ENCODE measurements around the gene ABCD1.
"Not testable (repeated sequence)": the region's sequence is repeated elsewhere in the genome, so short reads cannot be mapped to it uniquely, and the experiment has no call there.

The ABCD1 gene

DNA sequence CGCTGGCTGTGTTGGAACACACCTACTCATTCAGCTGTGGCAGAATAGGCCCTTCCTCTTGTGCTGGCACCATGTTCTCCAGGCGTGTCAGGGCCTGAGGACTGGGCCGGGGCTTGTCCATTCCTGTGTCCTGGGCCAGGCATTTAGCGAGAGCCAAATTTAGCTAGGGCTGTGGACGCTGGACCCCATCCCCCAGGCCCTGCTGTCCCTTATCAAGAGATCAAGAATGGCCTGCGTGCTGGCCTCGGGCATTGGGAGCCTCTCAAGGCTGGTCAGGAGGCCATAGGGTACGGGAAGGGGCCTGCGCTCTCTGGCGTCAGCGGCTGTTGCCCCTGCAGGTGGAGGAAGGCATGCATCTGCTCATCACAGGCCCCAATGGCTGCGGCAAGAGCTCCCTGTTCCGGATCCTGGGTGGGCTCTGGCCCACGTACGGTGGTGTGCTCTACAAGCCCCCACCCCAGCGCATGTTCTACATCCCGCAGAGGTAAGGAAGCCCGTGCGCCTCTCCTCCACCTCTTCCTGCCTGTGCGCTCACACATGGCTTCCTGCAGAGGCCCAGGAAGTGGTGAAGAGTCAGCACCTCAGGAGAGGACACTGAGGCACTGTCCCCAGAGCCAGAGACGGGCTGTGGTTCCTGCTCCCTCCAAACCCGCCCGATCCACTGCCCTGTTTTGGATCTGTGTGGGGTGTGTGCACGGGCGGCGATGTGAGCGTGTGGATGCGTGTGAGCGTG is 15.3 kb downstream of the ABCD1 start:
- TF ChIP-seq, protein P1, sequence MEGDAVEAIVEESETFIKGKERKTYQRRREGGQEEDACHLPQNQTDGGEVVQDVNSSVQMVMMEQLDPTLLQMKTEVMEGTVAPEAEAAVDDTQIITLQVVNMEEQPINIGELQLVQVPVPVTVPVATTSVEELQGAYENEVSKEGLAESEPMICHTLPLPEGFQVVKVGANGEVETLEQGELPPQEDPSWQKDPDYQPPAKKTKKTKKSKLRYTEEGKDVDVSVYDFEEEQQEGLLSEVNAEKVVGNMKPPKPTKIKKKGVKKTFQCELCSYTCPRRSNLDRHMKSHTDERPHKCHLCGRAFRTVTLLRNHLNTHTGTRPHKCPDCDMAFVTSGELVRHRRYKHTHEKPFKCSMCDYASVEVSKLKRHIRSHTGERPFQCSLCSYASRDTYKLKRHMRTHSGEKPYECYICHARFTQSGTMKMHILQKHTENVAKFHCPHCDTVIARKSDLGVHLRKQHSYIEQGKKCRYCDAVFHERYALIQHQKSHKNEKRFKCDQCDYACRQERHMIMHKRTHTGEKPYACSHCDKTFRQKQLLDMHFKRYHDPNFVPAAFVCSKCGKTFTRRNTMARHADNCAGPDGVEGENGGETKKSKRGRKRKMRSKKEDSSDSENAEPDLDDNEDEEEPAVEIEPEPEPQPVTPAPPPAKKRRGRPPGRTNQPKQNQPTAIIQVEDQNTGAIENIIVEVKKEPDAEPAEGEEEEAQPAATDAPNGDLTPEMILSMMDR (conservative IDR thresholded peaks at IDR 0.05), result no peak
- no peak overlapping the region for H3K27ac ChIP-seq

DNA sequence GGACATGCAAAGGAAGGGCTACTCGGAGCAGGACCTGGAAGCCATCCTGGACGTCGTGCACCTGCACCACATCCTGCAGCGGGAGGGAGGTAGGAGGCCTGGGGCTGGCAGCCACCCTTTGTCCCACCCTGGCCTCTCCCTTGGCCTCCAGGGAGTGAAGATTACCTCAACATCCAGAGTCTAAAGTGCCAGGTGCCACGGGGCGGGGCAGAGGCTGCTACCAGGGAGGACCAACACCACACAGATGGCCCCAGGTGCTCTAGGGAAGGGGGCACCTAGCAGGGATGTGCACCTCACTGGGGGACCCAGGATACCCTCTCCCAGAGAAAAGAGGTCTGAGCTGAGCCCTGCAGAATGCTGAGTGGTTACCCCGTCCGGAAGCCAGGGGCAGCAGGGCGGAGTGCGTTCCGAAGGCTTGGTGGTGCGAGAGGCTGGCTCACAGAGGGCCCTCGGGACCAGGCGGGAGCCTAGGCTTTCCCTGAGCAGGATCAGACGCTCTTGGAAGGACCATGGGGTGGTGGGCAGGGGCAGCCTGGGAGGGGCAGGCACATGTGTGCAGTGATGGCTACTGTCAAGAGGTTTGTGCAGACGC is 16.1 kb downstream of the ABCD1 start:
- TF ChIP-seq, protein P1 (conservative IDR thresholded peaks at IDR 0.05), result no peak
- H3K27ac ChIP-seq, result no peak overlapping the region

DNA sequence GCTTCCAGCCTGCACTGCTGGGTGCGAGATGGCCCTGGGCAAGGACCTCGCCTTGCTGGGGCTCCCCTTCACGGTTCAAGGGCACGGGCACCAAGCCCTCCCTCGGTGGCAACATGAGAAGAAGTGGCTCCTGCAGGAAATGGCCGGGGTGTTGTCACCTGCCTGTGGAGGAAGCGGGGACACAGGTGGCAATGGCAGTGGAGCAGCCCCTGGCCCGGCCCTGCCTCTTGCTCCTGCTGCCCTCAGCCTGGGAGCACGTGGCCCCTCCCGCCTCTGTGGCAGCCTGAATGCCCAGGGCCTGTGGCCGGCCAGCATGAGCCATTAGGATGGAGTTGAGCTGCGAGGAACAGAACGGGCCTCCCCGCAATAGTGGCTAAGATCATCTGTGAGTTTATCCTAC is 16.8 kb downstream of the ABCD1 start:
- TF ChIP-seq, protein P1 (conservative IDR thresholded peaks at IDR 0.05), result no peak
- H3K27ac ChIP-seq, result no peak overlapping the region

DNA sequence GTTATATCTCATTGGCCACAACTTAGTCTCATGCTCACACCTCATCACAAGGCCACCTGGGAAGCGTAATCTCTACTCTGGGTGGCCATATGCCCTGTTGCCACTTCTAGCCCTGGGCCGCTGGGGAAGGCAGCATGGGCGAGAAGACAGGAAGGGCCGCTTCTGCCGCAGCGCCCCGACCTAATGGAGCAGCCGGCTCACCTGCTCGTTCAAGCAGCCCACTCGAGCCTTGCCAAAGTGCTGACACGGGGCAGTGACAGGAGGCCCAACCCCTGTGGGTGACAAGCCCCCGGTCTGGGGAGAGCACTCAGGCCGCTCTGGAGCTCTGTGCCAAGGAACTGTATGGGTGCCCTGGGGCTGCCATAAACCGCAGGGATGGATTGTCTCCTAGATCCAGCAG is 17.5 kb downstream of the ABCD1 start:
- not testable (repeated sequence) for H3K27ac ChIP-seq

DNA sequence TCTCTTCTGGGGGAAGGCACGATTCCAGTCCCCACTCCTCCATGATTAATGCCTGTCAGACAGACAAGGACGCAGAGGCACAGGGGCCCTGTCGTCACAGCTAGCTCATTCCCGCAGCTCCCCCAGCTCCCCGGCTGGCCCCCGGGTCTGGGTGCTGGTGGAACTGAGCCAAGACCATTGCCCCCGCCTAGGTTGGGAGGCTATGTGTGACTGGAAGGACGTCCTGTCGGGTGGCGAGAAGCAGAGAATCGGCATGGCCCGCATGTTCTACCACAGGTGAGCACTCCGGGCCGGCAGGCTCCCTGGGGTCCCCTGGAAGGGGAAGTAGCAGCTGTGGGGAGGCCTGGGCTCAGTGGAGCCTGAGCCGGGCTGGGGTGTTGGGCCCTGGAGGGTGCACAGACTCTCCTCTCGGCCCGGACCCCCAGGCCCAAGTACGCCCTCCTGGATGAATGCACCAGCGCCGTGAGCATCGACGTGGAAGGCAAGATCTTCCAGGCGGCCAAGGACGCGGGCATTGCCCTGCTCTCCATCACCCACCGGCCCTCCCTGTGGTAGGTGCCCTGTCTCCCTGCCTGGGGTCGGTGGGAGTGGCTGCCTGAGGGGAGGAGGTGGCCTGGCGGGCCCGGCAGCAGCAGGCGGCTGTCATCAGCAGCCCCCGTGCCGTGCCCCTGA is 18.3 kb downstream of the ABCD1 start:
- not testable (repeated sequence) for H3K27ac ChIP-seq

DNA sequence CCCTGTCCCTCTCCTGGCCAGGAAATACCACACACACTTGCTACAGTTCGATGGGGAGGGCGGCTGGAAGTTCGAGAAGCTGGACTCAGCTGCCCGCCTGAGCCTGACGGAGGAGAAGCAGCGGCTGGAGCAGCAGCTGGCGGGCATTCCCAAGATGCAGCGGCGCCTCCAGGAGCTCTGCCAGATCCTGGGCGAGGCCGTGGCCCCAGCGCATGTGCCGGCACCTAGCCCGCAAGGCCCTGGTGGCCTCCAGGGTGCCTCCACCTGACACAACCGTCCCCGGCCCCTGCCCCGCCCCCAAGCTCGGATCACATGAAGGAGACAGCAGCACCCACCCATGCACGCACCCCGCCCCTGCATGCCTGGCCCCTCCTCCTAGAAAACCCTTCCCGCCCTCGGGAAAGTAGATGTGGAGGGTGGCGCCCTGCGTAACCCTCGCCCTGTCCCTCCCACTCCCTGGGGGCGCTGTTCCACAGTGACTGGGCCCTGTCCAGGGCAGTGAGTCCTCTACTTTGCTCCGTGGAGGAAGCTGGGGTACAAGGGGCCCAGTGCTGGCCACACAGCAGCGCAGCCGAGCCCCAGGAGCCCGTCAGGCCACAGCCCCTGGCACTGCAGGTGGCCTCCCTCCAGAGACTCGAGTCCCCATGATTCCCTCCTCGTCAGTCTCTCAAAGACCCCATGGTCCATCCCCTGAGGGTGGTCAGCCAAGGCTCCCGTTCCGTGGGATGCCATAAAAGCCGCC is 19.0 kb downstream of the ABCD1 start:
- H3K27ac ChIP-seq, result not testable (repeated sequence)

DNA sequence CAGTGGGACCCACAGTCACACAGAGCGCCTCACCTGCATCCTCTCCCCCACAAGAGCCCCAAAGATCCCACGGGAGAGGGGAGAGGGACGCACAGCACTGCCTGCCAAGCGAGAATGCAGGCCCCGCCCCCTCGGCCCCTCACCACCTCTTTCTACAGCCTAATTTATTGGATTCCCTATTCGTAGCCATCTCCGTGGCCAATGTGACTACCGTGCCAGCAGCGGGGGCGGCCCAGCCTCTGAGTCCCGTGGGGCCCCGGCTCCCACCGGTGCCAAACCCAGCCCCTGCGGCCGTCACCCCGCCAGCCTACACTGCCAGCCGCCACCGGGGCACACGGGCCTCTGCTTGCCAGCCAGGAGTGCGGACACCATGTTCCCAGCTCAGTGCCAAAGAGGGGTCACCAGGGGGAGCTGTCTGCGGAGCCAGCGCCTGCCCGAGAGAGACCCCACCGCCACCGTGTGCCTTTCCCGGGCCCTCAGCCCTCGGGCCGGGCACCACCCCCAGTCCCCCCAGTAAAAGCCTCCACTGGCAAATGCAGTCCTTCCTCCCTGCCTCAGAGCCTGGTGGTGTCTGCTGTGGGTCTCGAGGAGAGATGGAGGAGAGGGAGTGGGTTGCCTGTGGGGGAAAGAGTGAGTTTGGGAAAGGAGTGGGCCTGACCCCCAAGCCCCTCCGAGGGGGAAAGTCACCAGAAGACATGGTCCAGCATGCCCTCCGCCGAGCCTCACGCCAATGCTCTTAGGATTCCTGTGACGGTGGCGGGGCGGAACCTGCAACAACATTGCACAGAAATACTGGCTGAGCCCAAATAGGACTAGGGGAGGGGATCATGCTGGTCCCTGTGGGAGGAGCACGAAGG is 19.8 kb downstream of the ABCD1 start:
- no peak overlapping the region for H3K27ac ChIP-seq
- TF ChIP-seq, protein P1 (conservative IDR thresholded peaks at IDR 0.05), result no peak

DNA sequence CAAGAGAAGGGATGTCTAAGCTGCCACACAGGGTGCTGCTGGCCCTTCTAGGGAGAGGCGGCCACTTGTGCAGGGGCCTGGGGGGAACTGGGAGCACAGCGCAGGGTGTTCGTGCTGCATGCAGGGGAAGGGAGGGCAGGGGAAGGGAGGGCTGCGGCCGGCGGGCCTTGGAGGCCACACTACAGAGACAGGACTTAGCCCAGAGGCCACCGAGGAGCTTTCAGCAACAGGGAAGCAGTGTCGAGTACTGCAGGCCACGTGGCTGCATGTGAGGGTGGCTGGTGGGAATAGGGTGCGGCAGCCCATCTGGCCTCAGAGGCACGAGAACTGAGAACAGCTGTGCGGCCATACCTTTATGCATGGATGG is 20.4 kb downstream of the ABCD1 start:
- not testable (repeated sequence) for H3K27ac ChIP-seq

DNA sequence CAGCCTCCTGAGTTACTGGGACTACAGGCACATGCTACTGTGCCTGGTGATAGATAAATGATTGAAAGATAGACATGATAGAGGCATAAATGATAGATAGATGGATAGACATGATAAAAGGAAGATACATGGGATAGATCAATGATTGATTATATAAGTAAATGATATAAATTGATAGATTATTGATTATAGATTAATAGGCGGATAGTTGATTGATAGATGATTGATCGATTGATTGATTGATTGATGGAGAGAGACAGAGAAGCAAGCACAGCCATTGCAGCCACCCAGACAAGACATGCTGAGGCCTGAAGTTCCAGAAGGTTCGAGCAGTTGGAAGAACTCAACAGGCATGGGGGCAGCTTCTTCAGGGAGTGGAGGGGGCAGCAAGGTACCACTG is 21.7 kb downstream of the ABCD1 start:
- TF ChIP-seq, protein P1 (conservative IDR thresholded peaks at IDR 0.05), result no peak
- no peak overlapping the region for H3K27ac ChIP-seq

DNA sequence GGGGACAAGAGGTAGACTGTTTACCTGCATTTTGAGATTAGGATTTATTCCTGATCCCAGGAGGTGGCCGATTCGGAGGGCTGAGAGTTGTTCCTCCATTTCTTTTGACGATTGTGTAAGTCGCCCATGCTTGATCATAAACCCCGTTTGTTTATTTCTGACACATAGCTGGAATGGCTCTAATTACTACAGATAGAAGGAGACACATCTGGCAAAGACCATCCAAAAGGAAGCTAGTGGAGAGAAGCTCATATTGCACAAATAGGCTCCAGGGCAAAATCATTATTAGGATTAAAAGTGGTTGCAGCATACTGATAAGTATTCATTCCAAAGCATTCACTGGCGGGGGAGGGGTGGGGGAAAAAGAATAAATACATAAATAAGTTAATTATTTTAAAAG is 22.3 kb downstream of the ABCD1 start:
- not testable (repeated sequence) for H3K27ac ChIP-seq

DNA sequence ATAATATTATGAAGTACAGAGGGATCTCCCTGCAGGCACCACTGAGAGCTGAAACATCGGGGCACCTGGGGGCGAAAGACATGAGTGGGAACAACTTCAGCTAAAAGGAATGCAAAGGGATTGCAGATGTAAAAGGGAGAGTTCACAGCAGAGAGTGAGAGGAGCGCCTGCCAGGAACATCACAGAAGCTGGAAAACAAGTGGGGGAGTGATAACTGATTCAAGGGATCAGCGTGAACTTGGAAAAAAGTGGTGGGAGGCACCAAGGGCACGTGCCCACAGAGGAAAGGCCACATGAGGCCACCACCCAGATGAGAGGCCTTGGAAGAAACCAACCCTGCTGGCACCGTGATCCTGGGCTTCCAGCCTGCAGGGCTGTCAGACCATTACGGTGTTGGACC is 24.4 kb downstream of the ABCD1 start:
- H3K27ac ChIP-seq, result not testable (repeated sequence)

Data from VCaP (cell line).